Sciatic nerve (tissue), 2 donors: ENCODE results near the gene NCKAP5. TPM values are rescaled to one million over a fixed set of nuclear protein-coding genes. Genes with fewer than 3 reads are reported as not detected.

Source experiments
- ATAC-seq: fragments of 200-7000 bp; cut with Tn5 transposase; one replicate; pipeline ENCODE4 v1.9.1; 2020; ENCODE audit warnings: mild to moderate bottlenecking, moderate library complexity
- DNase-seq: peaks from one replicate; pipeline ENCODE4 v3.0.0-alpha.2; 2020; ENCODE audit warnings: low spot score
- intact Hi-C: fragments of 100-400 bp; cut with DNase I; formaldehyde crosslinking; loops from one replicate; pipeline ENCODE4 v1.14.2; 2022
- total RNA-seq: library from RNA; stranded (reverse); fragmentation: NEBNext Ultra II Directional; extraction: Animal tissue kit (Norgen Biotek cat#: 25700); gene quantifications from one replicate; pipeline ENCODE4 v1.2.1, GENCODE V29; 2021
- donor health status: DM: no; HTN: no; CAD: no.
- donor health status: DM: no; HTN: no; CAD: no.

Gene NCKAP5
- total RNA-seq, 1 donor from 2014 or later: 10.5 TPM

GRCh38 chr2:133166031-133166430 lies 402.2 kb downstream of the NCKAP5 start:
- ATAC-seq: no peak
- DNase-seq: no peak
- intact Hi-C loops: no loop called here

- intact Hi-C loops: no loop called here
- DNase-seq (no peak), ATAC-seq (no peak)
Measured at GRCh38 chr2:133163111-133163510, 405.2 kb downstream of the NCKAP5 start.

GRCh38 chr2:133158442-133158841 lies 409.8 kb downstream of the NCKAP5 start:
- intact Hi-C loops: no loop called here
- DNase-seq (no peak), ATAC-seq (no peak)

- intact Hi-C loops: no loop called here
- DNase-seq (no peak), ATAC-seq (no peak)
Measured at GRCh38 chr2:133158024-133158423, 410.2 kb downstream of the NCKAP5 start.

GRCh38 chr2:133157141-133157540 lies 411.1 kb downstream of the NCKAP5 start:
- intact Hi-C loops: no loop called here
- DNase-seq (no peak), ATAC-seq (no peak)

- intact Hi-C loops: no loop called here
- DNase-seq (no peak), ATAC-seq (no peak)
Measured at GRCh38 chr2:133152801-133153200, 415.5 kb downstream of the NCKAP5 start.

GRCh38 chr2:133148187-133148586 lies 420.1 kb downstream of the NCKAP5 start:
- no peak for DNase-seq
- ATAC-seq: no peak
- intact Hi-C loops: loop anchor here (10.0 kb wide), 1 partner anchor 483 kb away; no protein-coding TSS in a partner anchor

- ATAC-seq (no peak), DNase-seq (no peak)
- intact Hi-C loops: loop anchor here (10.0 kb wide), 1 partner anchor 482 kb away; no protein-coding TSS in a partner anchor
Measured at GRCh38 chr2:133146893-133147292, 421.4 kb downstream of the NCKAP5 start.

- ATAC-seq (no peak), DNase-seq (no peak)
- intact Hi-C loops: loop anchor here (10.0 kb wide), 1 partner anchor 479 kb away; no protein-coding TSS in a partner anchor
Measured at GRCh38 chr2:133143645-133144044, 424.6 kb downstream of the NCKAP5 start.

GRCh38 chr2:133142087-133142486 lies 426.2 kb downstream of the NCKAP5 start:
- DNase-seq: no peak
- no peak for ATAC-seq
- intact Hi-C loops: loop anchor here (10.0 kb wide), 1 partner anchor 477 kb away; no protein-coding TSS in a partner anchor

- intact Hi-C loops: loop anchor here (10.0 kb wide), 1 partner anchor 476 kb away; no protein-coding TSS in a partner anchor
- DNase-seq: no peak
- ATAC-seq: no peak
Measured at GRCh38 chr2:133140620-133141019, 427.6 kb downstream of the NCKAP5 start.

- intact Hi-C loops: loop anchor here (10.0 kb wide), 1 partner anchor 475 kb away; no protein-coding TSS in a partner anchor
- no peak for DNase-seq
- ATAC-seq: no peak
Measured at GRCh38 chr2:133139847-133140533, 428.3 kb downstream of the NCKAP5 start.

GRCh38 chr2:133138693-133139092 lies 429.6 kb downstream of the NCKAP5 start:
- DNase-seq: no peak
- no peak for ATAC-seq
- intact Hi-C loops: no loop called here

- ATAC-seq: no peak
- DNase-seq: no peak
- intact Hi-C loops: no loop called here
Measured at GRCh38 chr2:133135035-133135654, 433.1 kb downstream of the NCKAP5 start.

- intact Hi-C loops: no loop called here
- no peak for DNase-seq
- ATAC-seq: no peak
Measured at GRCh38 chr2:133130548-133131246, 437.6 kb downstream of the NCKAP5 start.

GRCh38 chr2:133124446-133124845 lies 443.8 kb downstream of the NCKAP5 start:
- ATAC-seq (no peak), DNase-seq (no peak)
- intact Hi-C loops: no loop called here

GRCh38 chr2:133123904-133124303 lies 444.4 kb downstream of the NCKAP5 start:
- ATAC-seq (no peak), DNase-seq (no peak)
- intact Hi-C loops: no loop called here

GRCh38 chr2:133123393-133123792 lies 444.9 kb downstream of the NCKAP5 start:
- ATAC-seq (no peak), DNase-seq (no peak)
- intact Hi-C loops: no loop called here

GRCh38 chr2:133122529-133122928 lies 445.7 kb downstream of the NCKAP5 start:
- intact Hi-C loops: no loop called here
- ATAC-seq: no peak
- DNase-seq: no peak

GRCh38 chr2:133120310-133120709 lies 448.0 kb downstream of the NCKAP5 start:
- intact Hi-C loops: no loop called here
- ATAC-seq (no peak), DNase-seq (no peak)
